ENCODE measurements around the gene TRDN.
"Not testable (repeated sequence)": the region's sequence is repeated elsewhere in the genome, so short reads cannot be mapped to it uniquely, and the experiment has no call there.

TRDN gene

DNA sequence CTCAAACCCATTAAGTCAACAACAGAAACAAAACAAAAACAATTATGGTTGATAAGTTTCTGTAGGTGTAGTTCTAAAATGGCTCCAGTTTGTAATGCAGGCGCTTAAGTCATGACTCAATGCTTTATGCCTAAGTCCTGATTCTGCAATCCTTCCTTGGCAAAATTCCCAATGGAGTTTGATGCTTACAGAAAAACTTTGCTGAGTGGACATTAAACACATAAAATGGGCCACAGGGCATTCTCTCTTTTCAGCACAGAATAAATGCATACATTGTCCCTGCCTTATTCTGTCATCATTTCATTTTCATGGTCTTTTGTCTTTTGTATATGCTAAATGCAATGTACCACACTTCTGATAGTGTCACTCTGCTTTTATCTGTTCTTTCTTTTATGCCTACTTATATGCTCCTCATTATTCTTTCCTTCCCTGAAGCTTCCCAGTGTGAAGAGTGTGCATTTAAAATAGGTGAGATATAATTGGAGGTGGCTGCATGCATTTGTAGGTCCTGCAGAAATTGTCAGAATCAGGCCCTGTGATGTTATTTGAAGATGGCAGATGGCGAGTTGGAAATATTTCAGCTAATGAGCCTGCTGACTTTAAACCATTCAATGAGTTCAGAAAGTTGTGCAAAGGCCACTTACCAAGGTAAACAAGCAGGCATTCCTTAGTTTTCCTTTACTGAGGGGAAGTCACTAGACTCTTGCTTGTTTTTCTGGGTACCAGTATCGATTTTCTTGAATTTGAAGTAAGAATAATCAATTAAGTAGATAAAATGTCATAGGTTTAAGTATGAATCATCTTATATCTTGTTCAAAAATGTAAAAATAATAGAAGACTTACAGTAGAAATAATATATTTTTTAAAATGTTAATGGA, 313.1 kb downstream of the TRDN start:
- no peak for DNase-seq (ENCODE audit: insufficient read length, low spot score)
- FAIRE-seq: no peak

DNA sequence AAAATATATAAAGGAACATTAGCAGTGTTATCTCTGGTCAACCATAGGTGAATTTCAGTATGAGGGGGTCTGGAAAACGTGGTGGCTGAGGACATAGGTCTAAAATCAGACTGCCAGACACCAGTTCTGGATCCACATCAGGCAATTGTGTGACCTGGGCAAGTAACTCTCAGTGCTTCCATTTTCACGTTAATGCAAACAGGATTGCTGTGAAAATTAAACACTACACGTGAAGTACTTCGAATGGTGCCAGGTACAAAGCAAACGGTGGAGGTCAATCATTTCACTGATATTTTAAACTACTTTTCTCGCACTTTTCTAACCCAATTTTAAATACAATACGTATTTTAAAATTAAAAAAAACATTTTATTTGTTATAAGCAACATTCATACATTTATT, 315.7 kb downstream of the TRDN start:
- no peak for DNase-seq (ENCODE audit: insufficient read length, low spot score)
- FAIRE-seq: no peak

GRCh38 chr6:123316733-123317323, 319.9 kb downstream of the TRDN start:
- DNase-seq (ENCODE audit: insufficient read length, low spot score) (no peak), FAIRE-seq (no peak)

DNA sequence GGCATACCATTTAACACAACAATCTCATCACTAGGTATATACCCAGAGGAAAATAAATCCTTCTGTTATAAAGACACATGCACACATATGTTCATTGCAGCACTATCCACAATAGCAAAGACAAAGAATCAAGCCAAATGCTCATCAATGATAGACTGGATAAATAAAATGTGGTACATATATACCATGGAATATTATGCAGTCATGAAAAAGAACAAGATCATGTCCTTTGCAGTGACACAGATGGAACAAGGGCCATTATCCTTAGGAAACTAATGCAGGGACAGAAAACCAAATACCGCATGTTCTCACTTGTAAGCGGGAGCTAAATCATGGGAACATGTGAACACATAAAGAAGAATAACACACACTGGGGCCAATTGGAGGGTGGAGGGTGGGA, 322.3 kb downstream of the TRDN start:
- DNase-seq (ENCODE audit: insufficient read length, low spot score); FAIRE-seq: not testable (repeated sequence)

DNA sequence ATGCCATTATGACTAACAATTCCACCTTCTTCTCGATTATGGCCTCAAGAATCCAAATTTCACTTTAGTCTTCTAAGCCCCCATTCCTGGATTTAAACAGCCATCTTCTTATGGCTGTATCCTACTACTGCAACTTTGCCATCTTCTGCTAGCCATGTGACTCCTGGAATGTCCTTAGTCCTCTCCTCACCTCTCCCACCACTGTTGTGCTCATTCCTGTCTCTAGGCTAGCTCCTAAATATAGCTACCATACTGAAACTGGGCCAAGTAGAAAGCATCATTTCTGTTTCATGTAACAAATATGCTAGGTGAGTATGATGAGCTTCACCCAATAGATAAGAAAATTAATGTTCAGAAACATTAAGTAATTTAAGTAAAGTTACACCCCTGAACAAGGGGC, 327.6 kb downstream of the TRDN start:
- FAIRE-seq: no peak
- no peak for DNase-seq (ENCODE audit: insufficient read length, low spot score)

GRCh38 chr6:123306334-123306733, 330.4 kb downstream of the TRDN start:
- no peak for DNase-seq (ENCODE audit: insufficient read length, low spot score)
- no peak for FAIRE-seq

GRCh38 chr6:123295672-123296071, 341.1 kb downstream of the TRDN start:
- DNase-seq (ENCODE audit: insufficient read length, low spot score) (no peak), FAIRE-seq (no peak)

- no peak for FAIRE-seq
- DNase-seq (ENCODE audit: insufficient read length, low spot score): no peak
These were observed 341.6 kb downstream of the TRDN start for GRCh38 chr6:123295181-123295580.

- FAIRE-seq (no peak), DNase-seq (ENCODE audit: insufficient read length, low spot score) (no peak)
These were observed 348.1 kb downstream of the TRDN start for GRCh38 chr6:123288649-123289048.

DNA sequence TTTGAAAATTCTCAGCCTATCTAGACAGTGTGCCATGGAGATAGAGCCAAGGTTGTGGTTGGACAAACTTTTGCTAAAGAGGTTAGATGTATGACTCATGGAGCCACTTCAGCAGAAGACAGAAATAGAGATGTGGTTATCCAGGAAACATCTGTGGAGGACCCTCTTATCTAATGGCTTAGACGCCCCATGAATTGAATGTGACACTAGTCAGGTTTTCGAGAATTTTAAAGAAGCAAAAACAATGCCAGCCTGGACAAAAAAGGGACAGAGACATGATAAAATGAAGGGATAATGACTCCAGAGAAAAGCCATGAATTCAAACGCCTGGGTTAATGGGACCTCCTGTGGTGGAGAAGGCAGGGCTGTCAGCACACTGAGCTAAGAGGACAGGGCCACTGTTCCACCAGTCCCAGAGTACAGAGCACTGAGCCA, 360.2 kb downstream of the TRDN start:
- FAIRE-seq (no peak), DNase-seq (ENCODE audit: insufficient read length, low spot score) (no peak)

- DNase-seq (ENCODE audit: insufficient read length, low spot score) (no peak), FAIRE-seq (no peak)
These were observed 372.8 kb downstream of the TRDN start for GRCh38 chr6:123263981-123264380.

GRCh38 chr6:123240626-123241025, 396.1 kb downstream of the TRDN start:
- no peak for DNase-seq (ENCODE audit: insufficient read length, low spot score)
- no peak for FAIRE-seq

DNA sequence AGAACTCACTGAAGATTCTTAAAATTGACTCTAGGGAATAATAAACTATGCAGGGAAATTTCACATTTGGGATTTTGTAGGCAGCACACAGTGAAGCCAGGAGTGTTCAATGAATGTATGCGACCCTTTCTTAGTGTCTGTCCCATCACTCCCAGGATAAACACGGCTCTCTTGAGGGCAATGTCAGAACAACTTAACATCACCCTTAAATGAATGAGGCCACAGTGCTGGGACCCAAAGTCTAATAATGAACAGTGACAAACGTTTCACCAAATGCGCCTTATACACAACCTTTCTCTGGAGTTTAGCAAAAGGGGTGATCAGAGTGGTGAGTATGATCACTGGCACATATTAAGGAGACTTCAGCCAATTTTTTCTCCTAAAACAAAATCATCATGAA, 403.4 kb downstream of the TRDN start:
- FAIRE-seq (no peak), DNase-seq (ENCODE audit: insufficient read length, low spot score) (no peak)

DNA sequence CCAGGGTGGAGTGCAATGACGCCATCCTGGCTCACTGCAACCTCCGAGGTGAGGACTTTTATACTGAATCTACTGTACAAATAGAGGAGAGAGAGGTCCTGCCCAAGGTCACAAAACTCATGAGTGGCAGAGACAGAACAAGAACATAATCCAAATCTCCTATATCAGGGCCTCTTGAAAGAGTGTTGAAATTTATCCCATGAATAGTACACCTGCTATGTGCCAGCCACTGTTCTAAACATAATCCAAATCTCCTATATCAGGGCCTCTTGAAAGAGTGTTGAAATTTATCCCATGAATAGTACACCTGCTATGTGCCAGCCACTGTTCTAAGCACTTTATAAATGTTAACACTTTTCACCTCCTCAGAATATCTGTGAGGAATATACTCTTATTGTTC, 409.0 kb downstream of the TRDN start:
- not testable (repeated sequence) for DNase-seq (ENCODE audit: insufficient read length, low spot score); FAIRE-seq

DNA sequence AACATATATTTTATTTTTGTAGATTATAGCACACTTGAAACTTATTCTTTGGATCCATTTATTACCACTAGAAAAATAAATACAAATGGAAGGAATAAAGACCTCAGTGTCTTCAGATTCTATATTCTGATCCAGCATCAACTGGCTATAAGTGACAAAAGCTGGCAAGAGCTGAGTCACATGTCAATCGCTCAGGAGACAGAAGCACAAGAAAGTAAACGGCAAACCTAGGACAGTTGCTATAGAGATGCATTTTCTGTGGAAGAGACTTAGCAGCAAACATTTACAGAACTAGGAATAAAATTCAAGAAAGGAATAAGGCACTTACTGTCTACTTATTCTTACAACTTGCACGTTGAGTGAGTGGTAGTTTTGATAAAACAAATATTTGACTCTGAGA, 410.4 kb downstream of the TRDN start:
- no peak for DNase-seq (ENCODE audit: insufficient read length, low spot score)
- FAIRE-seq: no peak

GRCh38 chr6:123224077-123224476, 412.7 kb downstream of the TRDN start:
- DNase-seq (ENCODE audit: insufficient read length, low spot score) (no peak), FAIRE-seq (no peak)

- FAIRE-seq (no peak), DNase-seq (ENCODE audit: insufficient read length, low spot score) (no peak)
These were observed 413.3 kb downstream of the TRDN start for GRCh38 chr6:123223461-123223860.

DNA sequence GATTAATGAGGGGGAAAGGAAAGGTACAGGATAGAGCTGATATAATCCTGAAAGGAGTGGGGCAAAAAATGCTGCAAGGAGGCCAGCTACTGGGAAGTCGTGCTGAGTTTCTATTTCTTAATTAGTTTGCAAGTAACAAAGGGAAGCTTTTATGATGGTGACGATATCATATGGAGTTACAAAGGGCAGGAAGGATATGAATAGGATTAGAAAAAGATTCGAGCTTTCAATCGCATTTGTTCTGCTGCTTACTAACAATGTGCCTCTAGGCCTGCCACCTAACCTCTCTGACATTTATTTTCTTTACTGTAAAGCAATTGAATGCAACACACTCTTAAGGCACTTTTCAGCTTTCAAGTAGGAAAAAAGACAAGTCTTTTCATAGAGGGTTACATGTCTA, 421.5 kb downstream of the TRDN start:
- FAIRE-seq (no peak), DNase-seq (ENCODE audit: insufficient read length, low spot score) (no peak)

DNA sequence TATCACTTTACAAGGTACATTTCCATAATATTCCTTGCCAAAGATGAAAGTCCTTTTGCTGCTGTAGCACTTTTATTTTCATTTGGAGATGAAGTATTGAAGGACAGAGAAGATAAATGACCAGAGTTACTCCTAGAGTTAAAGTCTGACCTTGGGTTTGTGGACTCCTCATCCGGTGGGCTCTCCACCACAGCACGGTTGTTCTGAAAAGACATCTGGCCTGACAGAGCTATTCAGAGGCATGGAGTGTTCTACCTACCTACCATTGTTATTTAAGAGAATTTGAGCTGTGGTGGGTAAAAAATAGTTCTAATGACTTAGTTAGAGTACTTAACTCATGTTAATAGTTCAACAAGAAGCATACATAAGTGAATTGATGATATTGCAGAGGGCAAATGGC, 422.3 kb downstream of the TRDN start:
- FAIRE-seq (no peak), DNase-seq (ENCODE audit: insufficient read length, low spot score) (no peak)

DNA sequence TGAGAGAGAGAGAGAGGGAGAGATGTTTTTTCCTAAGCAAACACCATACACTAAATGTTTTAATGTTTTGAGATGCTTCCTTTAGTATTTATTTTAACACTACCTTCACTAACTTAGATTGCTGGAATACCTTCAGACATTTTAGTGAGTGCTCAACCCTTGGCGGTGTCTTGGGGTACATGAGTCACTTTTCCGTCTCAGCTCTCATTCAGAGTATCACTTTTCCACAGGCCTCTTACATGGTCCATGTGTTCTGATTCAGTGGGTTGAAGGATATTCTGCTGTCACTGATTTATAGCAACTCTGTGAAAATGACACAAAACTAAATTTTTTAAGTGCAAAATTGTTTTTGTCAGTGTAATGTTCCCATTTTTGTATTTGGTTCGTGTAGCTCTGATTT, 422.8 kb downstream of the TRDN start:
- no peak for FAIRE-seq

DNA sequence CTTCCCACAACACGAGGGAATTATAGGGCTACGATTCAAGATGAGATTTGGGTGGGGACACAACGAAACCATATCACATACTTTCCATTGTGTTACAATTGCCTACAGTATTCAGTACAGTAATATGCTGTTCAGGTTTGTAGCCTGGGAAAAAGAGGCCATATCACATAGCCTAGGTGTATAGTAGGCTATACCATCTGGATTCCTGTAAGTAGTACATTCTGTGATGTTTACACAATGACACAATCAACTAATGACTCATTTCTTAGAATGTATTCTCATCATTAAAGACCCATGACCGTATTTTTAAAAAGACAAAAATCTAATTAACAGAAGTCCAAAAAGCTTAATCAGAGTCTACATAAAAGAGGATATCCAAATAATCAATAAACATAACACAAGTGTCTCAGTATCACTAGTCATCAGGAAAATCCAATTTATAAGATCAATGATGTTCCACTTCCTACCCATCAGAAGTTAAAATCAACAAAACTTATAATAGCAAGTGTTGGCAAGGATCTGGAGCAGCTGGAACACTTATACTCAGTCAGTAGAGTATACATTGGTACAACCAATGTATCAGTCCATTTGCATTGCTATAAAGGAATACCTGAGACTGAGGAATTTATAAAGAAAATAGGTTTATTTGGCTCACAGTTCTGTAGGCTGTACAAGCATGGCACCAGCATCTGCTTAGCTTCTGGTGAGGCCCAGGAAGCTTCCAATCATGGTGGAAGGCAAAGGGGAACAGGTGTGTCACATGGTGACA, 424.8 kb downstream of the TRDN start:
- FAIRE-seq (no peak), DNase-seq (ENCODE audit: insufficient read length, low spot score) (no peak)

More for the DNA sequence above, 422.8 kb downstream of the TRDN start:
- DNase-seq (ENCODE audit: insufficient read length, low spot score): no peak

DNA sequence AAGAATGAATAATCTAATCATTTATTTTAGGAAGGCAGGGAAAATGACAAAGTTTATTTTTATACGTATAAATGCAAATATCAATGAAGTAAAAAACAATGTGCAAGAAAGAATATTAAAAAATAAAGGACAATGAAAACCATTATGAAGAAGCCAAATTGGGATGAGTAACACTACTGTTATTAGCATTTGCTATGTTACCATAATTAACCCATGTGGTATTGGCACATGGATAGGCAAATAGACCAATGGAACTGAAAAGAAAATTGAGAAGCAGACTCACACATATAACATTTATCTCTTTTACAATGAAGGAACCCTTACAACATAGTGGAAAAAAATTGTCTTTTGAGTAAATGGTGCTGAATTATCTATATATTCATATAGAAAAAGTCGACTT, 426.1 kb downstream of the TRDN start:
- no peak for DNase-seq (ENCODE audit: insufficient read length, low spot score)
- FAIRE-seq: no peak
